PC-3 (cell line): ENCODE results near the gene BIRC7. TPM values are rescaled to one million over a fixed set of nuclear protein-coding genes. Genes with fewer than 3 reads are reported as not detected.

Experiments used
- ATAC-seq: fragments of 200-7000 bp; cut with Tn5 transposase; 2 replicates; pipeline ENCODE4 v1.9.1; 2020; ENCODE audit warnings: mild to moderate bottlenecking, moderate library complexity
- BruUV-seq: library from RNA; stranded (reverse); fragments of 400-500 nt; replicated peaks from 2 replicates; lab custom pipeline; 2021; lab: Mats Ljungman, UMichigan
- CTCF ChIA-PET: fragments of 300-600 bp; sonication (Branson Sonifier 250); formaldehyde crosslinking; loops from one replicate; lab custom pipeline; 2022; ENCODE audit warnings: antibody characterized with exemption; lab: Charles Lee
- POLR2A ChIA-PET: fragments of 300-600 bp; sonication (Branson Sonifier 250); formaldehyde crosslinking; loops from one replicate; lab custom pipeline; 2022; ENCODE audit warnings: antibody characterized with exemption; ENCODE audit not compliant: unreplicated experiment; lab: Charles Lee
- DNase-seq: peaks from one replicate; pipeline ENCODE4 v3.0.0-alpha.2; 2015
- H2AFZ ChIP-seq: fragments of 300-600 bp; sonication (generic); 2 replicates; pipeline ENCODE4 v1.6.0; 2016; ENCODE audit warnings: antibody characterized with exemption, low read length
- H3F3A ChIP-seq: fragments of 300-600 bp; sonication (generic); one replicate; pipeline ENCODE4 v1.6.0; 2017; ENCODE audit warnings: antibody characterized with exemption, low read length, control low read depth, mild to moderate bottlenecking; ENCODE audit not compliant: unreplicated experiment
- H3K27ac ChIP-seq: fragments of 300-600 bp; sonication (generic); 2 replicates; pipeline ENCODE4 v1.5.1; 2016; ENCODE audit warnings: mild to moderate bottlenecking, low read length
- H3K27me3 ChIP-seq: fragments of 300-600 bp; sonication (generic); 2 replicates; pipeline ENCODE4 v1.6.1; 2016; ENCODE audit warnings: low read length, mixed read lengths
- H3K36me3 ChIP-seq: fragments of 300-600 bp; sonication (generic); 2 replicates; pipeline ENCODE4 v1.6.1; 2016; ENCODE audit warnings: low read depth, mixed run types, low read length, mixed read lengths
- H3K4me1 ChIP-seq: fragments of 300-600 bp; sonication (generic); 2 replicates; pipeline ENCODE4 v1.5.1; 2016; ENCODE audit warnings: low read length; ENCODE audit not compliant: insufficient read depth
- H3K4me2 ChIP-seq: fragments of 300-600 bp; sonication (generic); 2 replicates; pipeline ENCODE4 v1.6.0; 2016; ENCODE audit warnings: low read length
- H3K4me3 ChIP-seq: fragments of 300-600 bp; sonication (generic); 2 replicates; pipeline ENCODE4 v1.5.1; 2016; ENCODE audit warnings: mild to moderate bottlenecking, low read length, mixed read lengths
- H3K79me2 ChIP-seq: fragments of 300-600 bp; sonication (generic); 2 replicates; pipeline ENCODE4 v1.6.1; 2017; ENCODE audit warnings: low read length, mixed read lengths
- H3K9ac ChIP-seq: fragments of 300-600 bp; sonication (generic); 2 replicates; pipeline ENCODE4 v1.6.0; 2016; ENCODE audit warnings: mild to moderate bottlenecking, low read length
- H3K9me2 ChIP-seq: fragments of 300-600 bp; sonication (generic); replicated peaks from 2 replicates; pipeline ENCODE4 v1.6.1; 2016; ENCODE audit warnings: mixed run types, low read length, mixed read lengths
- H3K9me3 ChIP-seq: fragments of 300-600 bp; sonication (generic); 2 replicates; pipeline ENCODE4 v1.6.1; 2016; ENCODE audit warnings: low read length, mixed read lengths
- H4K20me1 ChIP-seq: fragments of 300-600 bp; sonication (generic); 2 replicates; pipeline ENCODE4 v1.6.1; 2016; ENCODE audit warnings: low read length, mixed read lengths
- CTCF ChIP-seq: fragments of 300-600 bp; sonication (generic); conservative IDR thresholded peaks from 2 replicates; pipeline ENCODE4 v1.5.1; 2017; ENCODE audit warnings: antibody characterized with exemption, low read depth, mild to moderate bottlenecking, low read length
- EZH2 ChIP-seq: fragments of 300-600 bp; sonication (generic); IDR thresholded peaks from one replicate; pipeline ENCODE4 v1.6.1; 2017; ENCODE audit warnings: antibody characterized with exemption, mild to moderate bottlenecking, low read length; ENCODE audit not compliant: unreplicated experiment
- EZH2phosphoT487 ChIP-seq: fragments of 300-600 bp; sonication (generic); IDR thresholded peaks from 2 replicates; pipeline ENCODE4 v1.6.1; 2018; ENCODE audit warnings: mild to moderate bottlenecking, antibody characterized with exemption, low read length, borderline replicate concordance
- intact Hi-C: fragments of 100-400 bp; cut with micrococcal nuclease; formaldehyde crosslinking; loops from 2 replicates; pipeline ENCODE4 v1.9.0; 2023
- total RNA-seq: library from RNA; depleted of rRNA; stranded (reverse); fragments of >200 nt; gene quantifications from 2 replicates; pipeline ENCODE4 v1.2.3, GENCODE V29; 2014

BIRC7 gene
- total RNA-seq, 1 experiment from 2014 or later, result not detected

- Histone ChIP-seq H3K36me3 (peaks cover 31% of the 10 kb centered on the region; the same call in 1 of the 2 replicates), H3K9ac (no peak overlapping the region), H3K9me3 (no peaks in the 10 kb centered on the region), H3F3A (no peaks in the 10 kb centered on the region), H2AFZ (no peak overlapping the region), H4K20me1 (peaks cover 27% of the 10 kb centered on the region), H3K4me2 (no peak overlapping the region), H3K4me1 (peaks cover 13% of the 10 kb centered on the region; the same call in 1 of the 2 replicates), H3K9me2 (no peaks in the 10 kb centered on the region), H3K27ac (no peak overlapping the region), H3K4me3 (no peak overlapping the region), H3K27me3 (no peaks in the 10 kb centered on the region), H3K79me2 (peaks cover 60% of the 10 kb centered on the region)
- ChIA-PET CTCF (no interaction called here), POLR2A (no interaction called here)
- DNase-seq (no peak), ATAC-seq (no peak)
- no TSS peak for BruUV-seq
- TF ChIP-seq EZH2phosphoT487, result no peak
- no peak for TF ChIP-seq EZH2
- no peak for TF ChIP-seq CTCF
- intact Hi-C loops, result no loop called here
Observed at GRCh38 chr20:63275825-63276224, 40.1 kb downstream of the BIRC7 start.

GRCh38 chr20:63276956-63277355, 41.3 kb downstream of the BIRC7 start:
- Histone ChIP-seq H3K4me2 (no peak overlapping the region), H3K9ac (no peak overlapping the region), H3K36me3 (peaks cover 31% of the 10 kb centered on the region; the same call in 1 of the 2 replicates), H3K9me2 (no peaks in the 10 kb centered on the region), H2AFZ (no peak overlapping the region), H3K27ac (no peak overlapping the region), H3F3A (no peaks in the 10 kb centered on the region), H3K27me3 (no peaks in the 10 kb centered on the region), H3K4me3 (no peak overlapping the region), H3K4me1 (peaks cover 8% of the 10 kb centered on the region; the same call in 1 of the 2 replicates), H3K79me2 (peaks cover 55% of the 10 kb centered on the region), H4K20me1 (peaks cover 27% of the 10 kb centered on the region), H3K9me3 (no peaks in the 10 kb centered on the region)
- POLR2A ChIA-PET, result no interaction called here
- BruUV-seq, result no TSS peak
- DNase-seq (no peak), ATAC-seq (no peak)
- no peak for TF ChIP-seq CTCF
- TF ChIP-seq EZH2phosphoT487, result no peak
- TF ChIP-seq EZH2, result no peak
- CTCF ChIA-PET, result no interaction called here
- intact Hi-C loops, result no loop called here

DNA sequence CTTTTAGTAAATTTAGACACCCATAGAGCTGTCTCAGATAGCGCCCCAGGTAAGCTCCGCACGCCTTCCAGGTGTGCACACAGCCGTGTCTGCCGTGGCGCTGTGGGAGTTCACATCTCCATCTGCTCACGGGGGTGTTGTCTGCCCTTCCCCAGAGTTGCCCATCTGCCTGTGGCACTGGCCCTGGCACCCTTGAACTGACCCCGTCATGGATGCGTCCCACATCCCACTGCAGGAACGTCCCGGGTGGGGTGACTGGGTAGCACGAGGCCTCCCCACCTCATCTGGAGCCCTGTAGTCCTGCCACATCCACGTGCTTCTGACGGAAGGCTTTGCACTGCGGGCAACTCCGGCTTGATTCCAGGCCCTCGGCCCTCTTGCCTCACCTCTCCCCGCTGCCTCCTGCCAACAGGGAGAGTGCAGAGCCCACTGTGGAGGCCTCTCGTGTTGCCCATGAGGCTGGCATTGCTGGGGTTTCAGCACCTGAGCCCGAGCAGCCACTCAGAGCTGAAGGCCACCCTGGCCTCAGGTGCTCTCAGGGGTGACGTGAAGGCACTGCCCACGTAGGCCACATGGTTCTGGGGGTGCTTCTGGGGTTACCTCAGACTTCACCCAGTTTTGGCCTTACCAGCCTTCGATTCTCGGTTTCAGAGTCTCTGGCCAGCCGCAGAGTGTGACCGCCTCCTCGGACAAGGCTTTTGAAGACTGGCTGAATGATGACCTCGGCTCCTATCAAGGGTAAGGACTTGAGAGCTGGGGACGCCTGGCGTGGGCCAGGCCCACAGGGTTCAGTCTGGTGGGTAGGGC, 42.0 kb downstream of the BIRC7 start:
- intact Hi-C loops, result no loop called here
- H3K4me1 ChIP-seq, result peaks cover 8% of the 10 kb centered on the region; the same call in 1 of the 2 replicates
- no peaks in the 10 kb centered on the region for H3K9me3 ChIP-seq
- no peak overlapping the region for H3K4me3 ChIP-seq
- H3K9ac ChIP-seq, result no peak overlapping the region
- H4K20me1 ChIP-seq, result peaks cover 27% of the 10 kb centered on the region
- no peak for ATAC-seq
- no peaks in the 10 kb centered on the region for H3F3A ChIP-seq
- peaks cover 31% of the 10 kb centered on the region; the same call in 1 of the 2 replicates for H3K36me3 ChIP-seq
- no peaks in the 10 kb centered on the region for H3K27me3 ChIP-seq
- no peak overlapping the region for H2AFZ ChIP-seq
- H3K27ac ChIP-seq, result no peak overlapping the region
- DNase-seq, result no peak
- H3K4me2 ChIP-seq, result no peak overlapping the region
- H3K9me2 ChIP-seq, result no peaks in the 10 kb centered on the region
- BruUV-seq, result no TSS peak
- no peak for TF ChIP-seq EZH2
- no peak for TF ChIP-seq EZH2phosphoT487
- no peak for TF ChIP-seq CTCF
- ChIA-PET CTCF (no interaction called here), POLR2A (no interaction called here)
- peaks cover 52% of the 10 kb centered on the region for H3K79me2 ChIP-seq
